H9 (cell line): ENCODE data around the gene NCCRP1. TPM values are rescaled to one million over a fixed set of nuclear protein-coding genes. Genes with fewer than 3 reads are reported as not detected.
A peak's percentile ranks its signal among the peaks of the same experiment; 100 is the strongest.

Experiments
- DNase-seq: peaks from one replicate; pipeline ENCODE4 v3.0.0-alpha.2; 2017
- H2AFZ ChIP-seq: one replicate; pipeline ENCODE4 v1.6.1; 2013; ENCODE audit warnings: mild to moderate bottlenecking, low read length, control low read depth, moderate library complexity
- H2AK5ac ChIP-seq: 2 replicates; pipeline ENCODE4 v1.6.1; 2013; ENCODE audit warnings: low read length, control low read depth, mixed read lengths; ENCODE audit not compliant: insufficient read length
- H2BK120ac ChIP-seq: one replicate; pipeline ENCODE4 v1.6.1; 2013; ENCODE audit warnings: low read depth, mild to moderate bottlenecking, low read length, control low read depth, inconsistent platforms; ENCODE audit not compliant: poor library complexity, severe bottlenecking
- H2BK12ac ChIP-seq: 2 replicates; pipeline ENCODE4 v1.6.1; 2013; ENCODE audit warnings: low read length, control low read depth, mixed read lengths, low read depth; ENCODE audit not compliant: insufficient read length
- H2BK15ac ChIP-seq: 2 replicates; pipeline ENCODE4 v1.6.1; 2013; ENCODE audit warnings: low read depth, low read length, control low read depth
- H2BK20ac ChIP-seq: one replicate; pipeline ENCODE4 v1.6.1; 2013; ENCODE audit warnings: low read depth, mild to moderate bottlenecking, low read length, control low read depth, inconsistent platforms; ENCODE audit not compliant: poor library complexity, severe bottlenecking
- H2BK5ac ChIP-seq: 2 replicates; pipeline ENCODE4 v1.6.1; 2013; ENCODE audit warnings: low read length, control low read depth, mixed read lengths; ENCODE audit not compliant: insufficient read length
- H3K14ac ChIP-seq: 2 replicates; pipeline ENCODE4 v1.6.1; 2013; ENCODE audit warnings: low read length, control low read depth; ENCODE audit not compliant: insufficient read depth
- H3K18ac ChIP-seq: 2 replicates; pipeline ENCODE4 v1.6.1; 2013; ENCODE audit warnings: low read depth, mild to moderate bottlenecking, mixed read lengths, low read length, control low read depth; ENCODE audit not compliant: insufficient read length
- H3K23ac ChIP-seq: 2 replicates; pipeline ENCODE4 v1.6.1; 2013; ENCODE audit warnings: low read length, control low read depth, mixed read lengths, low read depth; ENCODE audit not compliant: insufficient read length
- H3K23me2 ChIP-seq: 2 replicates; pipeline ENCODE4 v1.6.1; 2013; ENCODE audit warnings: low read depth, mild to moderate bottlenecking, mixed read lengths, low read length, control low read depth; ENCODE audit not compliant: insufficient read length, poor library complexity, severe bottlenecking
- H3K27ac ChIP-seq: 2 replicates; pipeline ENCODE4 v1.5.1; 2013; ENCODE audit warnings: low read length, control low read depth, mixed read lengths, low read depth; ENCODE audit not compliant: insufficient read length
- H3K27me3 ChIP-seq: 2 replicates; pipeline ENCODE4 v1.6.1; 2013; ENCODE audit warnings: low read length, control low read depth, inconsistent platforms; ENCODE audit not compliant: insufficient read depth
- H3K4ac ChIP-seq: 2 replicates; pipeline ENCODE4 v1.6.1; 2013; ENCODE audit warnings: low read depth, mild to moderate bottlenecking, control low read depth, inconsistent platforms, low read length, moderate library complexity
- H3K4me1 ChIP-seq: 2 replicates; pipeline ENCODE4 v1.6.1; 2013; ENCODE audit warnings: low read length, control low read depth, inconsistent platforms; ENCODE audit not compliant: insufficient read depth
- H3K4me2 ChIP-seq: 2 replicates; pipeline ENCODE4 v1.6.1; 2013; ENCODE audit warnings: low read length, control low read depth, mixed read lengths; ENCODE audit not compliant: insufficient read length, insufficient read depth
- H3K56ac ChIP-seq: 2 replicates; pipeline ENCODE4 v1.6.1; 2013; ENCODE audit warnings: low read depth, mild to moderate bottlenecking, mixed read lengths, low read length, control low read depth; ENCODE audit not compliant: insufficient read length
- H3K79me1 ChIP-seq: 2 replicates; pipeline ENCODE4 v1.6.1; 2013; ENCODE audit warnings: low read depth, mild to moderate bottlenecking, moderate library complexity, low read length, control low read depth, inconsistent platforms; ENCODE audit not compliant: insufficient read depth, poor library complexity, severe bottlenecking
- H3K79me2 ChIP-seq: 2 replicates; pipeline ENCODE4 v1.6.1; 2013; ENCODE audit warnings: low read length, control low read depth, inconsistent platforms; ENCODE audit not compliant: insufficient read depth
- H3K9ac ChIP-seq: 2 replicates; pipeline ENCODE4 v1.6.1; 2013; ENCODE audit warnings: low read length, control low read depth, mixed read lengths; ENCODE audit not compliant: insufficient read length; ENCODE audit errors: extremely low read depth
- H3K9me3 ChIP-seq: one replicate; pipeline ENCODE4 v1.6.1; 2013; ENCODE audit warnings: low read depth, low read length, inconsistent platforms; ENCODE audit not compliant: control insufficient read depth
- H3T11ph ChIP-seq: one replicate; pipeline ENCODE4 v1.6.1; 2013; ENCODE audit warnings: mild to moderate bottlenecking, low read length, control low read depth, inconsistent platforms
- H4K20me1 ChIP-seq: one replicate; pipeline ENCODE4 v1.6.1; 2013; ENCODE audit not compliant: control insufficient read depth, insufficient read length, insufficient read depth
- H4K5ac ChIP-seq: 2 replicates; pipeline ENCODE4 v1.6.1; 2013; ENCODE audit warnings: low read depth, mild to moderate bottlenecking, mixed read lengths, low read length, control low read depth; ENCODE audit not compliant: insufficient read length
- H4K8ac ChIP-seq: replicated peaks from 2 replicates; pipeline ENCODE4 v1.6.1; 2013; ENCODE audit warnings: low read length, control low read depth, mixed read lengths, low read depth; ENCODE audit not compliant: insufficient read length
- H4K91ac ChIP-seq: 2 replicates; pipeline ENCODE4 v1.6.1; 2013; ENCODE audit warnings: low read depth, mild to moderate bottlenecking, moderate library complexity, mixed read lengths, low read length, control low read depth; ENCODE audit not compliant: insufficient read length
- H3K27ac Mint-ChIP-seq, 3 experiments: 2 replicates in 2 of 3; 3 replicates in 1 of 3; pipeline ENCODE4 v1.8.0; 2020 to 2021; ENCODE audit warnings: mixed read lengths in 3 of 3, mild to moderate bottlenecking in 1 of 3, moderate library complexity in 1 of 3
- H3K27me3 Mint-ChIP-seq: 2 replicates; pipeline ENCODE4 v1.8.0; 2021; ENCODE audit warnings: low read depth, mild to moderate bottlenecking, moderate library complexity, mixed read lengths
- H3K36me3 Mint-ChIP-seq, 3 experiments: 2 replicates in 2 of 3; 3 replicates in 1 of 3; pipeline ENCODE4 v1.8.0; 2020 to 2021; ENCODE audit warnings: low read depth in 3 of 3, mixed read lengths in 3 of 3; ENCODE audit not compliant: insufficient read depth in 1 of 3
- H3K4me1 Mint-ChIP-seq, 2 experiments: 2 replicates each; pipeline ENCODE4 v1.8.0; 2020; ENCODE audit warnings: mixed read lengths in 2 of 2
- H3K4me3 Mint-ChIP-seq, 2 experiments: 2 replicates in 1 of 2; 3 replicates in 1 of 2; pipeline ENCODE4 v1.8.0; 2020 to 2021; ENCODE audit warnings: mild to moderate bottlenecking in 2 of 2, mixed read lengths in 2 of 2, moderate library complexity in 1 of 2
- H3K9me3 Mint-ChIP-seq, 2 experiments: 2 replicates in 1 of 2; 3 replicates in 1 of 2; pipeline ENCODE4 v1.8.0; 2020; ENCODE audit warnings: mild to moderate bottlenecking in 2 of 2, mixed read lengths in 2 of 2, moderate library complexity in 1 of 2
- CTCF ChIP-seq: fragments of 200-600 bp; sonication (generic); conservative IDR thresholded peaks from 3 replicates; pipeline ENCODE4 v1.8.0; 2021; ENCODE audit warnings: antibody characterized with exemption, mild to moderate bottlenecking
- WGBS: extraction: QIAGEN DNeasy Blood & Tissue Kit; methylation state at CpG from one replicate; pipeline ENCODE4 v1.1.7; 2013; ENCODE audit warnings: missing lambda C conversion rate, low lambda C conversion rate, mixed read lengths; ENCODE audit not compliant: insufficient read length; ENCODE audit errors: extremely low coverage; 5-methylcytosine and 5-hydroxymethylcytosine counted together
- total RNA-seq: library from RNA; stranded (reverse); gene quantifications from 2 replicates; pipeline ENCODE4 v1.2.1, GENCODE V29; 2021

Gene NCCRP1
- total RNA-seq, 1 experiment from 2014 or later, result 1.9 TPM

- Histone ChIP-seq H2BK5ac (no peak overlapping the region), H3K4me2 (no peak overlapping the region), H4K20me1 (no peaks in the 10 kb centered on the region), H3T11ph (no peak overlapping the region), H3K56ac (no peak overlapping the region), H3K4ac (no peak overlapping the region), H2BK15ac (no peak overlapping the region), H3K23me2 (no peaks in the 10 kb centered on the region), H4K5ac (no peak overlapping the region), H3K79me2 (no peaks in the 10 kb centered on the region), H3K9me3 (no peaks in the 10 kb centered on the region), H4K8ac (no peak overlapping the region), H3K27me3 (no peaks in the 10 kb centered on the region), H2BK120ac (no peak overlapping the region), H2BK20ac (no peak overlapping the region), H3K14ac (no peak overlapping the region), H2AK5ac (no peak overlapping the region), H3K18ac (no peak overlapping the region), H4K91ac (no peak overlapping the region), H3K27ac (no peak overlapping the region), H3K79me1 (no peaks in the 10 kb centered on the region), H3K9ac (no peak overlapping the region), H3K4me1 (no peaks in the 10 kb centered on the region), H2AFZ (no peak overlapping the region), H2BK12ac (no peak overlapping the region), H3K23ac (no peak overlapping the region)
- no peak for TF ChIP-seq CTCF
- Mint-ChIP-seq H3K36me3 (peaks cover 2 to 27% (median 20%) of the 10 kb centered on the region in 3 experiments; a peak in 6 of 7 replicates), H3K4me3 (no peak overlapping the region), H3K9me3 (no peaks in the 10 kb centered on the region), H3K4me1 (peaks cover 0 to 7% of the 10 kb centered on the region in 2 experiments; a peak in 1 of 4 replicates), H3K27ac (peak overlapping the region in 1 of 3 experiments; percentile 87; a peak in 2 of 7 replicates), H3K27me3 (no peaks in the 10 kb centered on the region)
- DNase-seq, result no peak
- WGBS, result no CpG with 5 or more reads among the region's 4 CpGs
Observed at GRCh38 chr19:39182174-39182505, 14.6 kb upstream of the NCCRP1 start.
